Upper lobe of right lung (tissue), 1 donor: ENCODE measurements around the gene PCBP1. TPM values are rescaled to one million over a fixed set of nuclear protein-coding genes. Genes with fewer than 3 reads are reported as not detected.

Experiments used
- ATAC-seq: fragments of 200-7000 bp; cut with Tn5 transposase; one replicate; pipeline ENCODE4 v1.9.1; 2020; ENCODE audit warnings: mild to moderate bottlenecking, moderate library complexity
- DNase-seq: peaks from one replicate; pipeline ENCODE4 v3.0.0-alpha.2; 2020
- H3K27ac ChIP-seq: fragments of 200-600 bp; one replicate; pipeline ENCODE4 v1.8.0; 2022
- H3K27me3 ChIP-seq: fragments of 200-600 bp; one replicate; pipeline ENCODE4 v1.8.0; 2022; ENCODE audit warnings: mild to moderate bottlenecking
- H3K36me3 ChIP-seq: fragments of 200-600 bp; one replicate; pipeline ENCODE4 v1.8.0; 2022
- H3K4me1 ChIP-seq: fragments of 200-600 bp; one replicate; pipeline ENCODE4 v1.8.0; 2022
- H3K4me3 ChIP-seq: fragments of 200-600 bp; one replicate; pipeline ENCODE4 v1.8.0; 2022; ENCODE audit warnings: mild to moderate bottlenecking
- H3K9me3 ChIP-seq: fragments of 200-600 bp; one replicate; pipeline ENCODE4 v1.8.0; 2022
- intact Hi-C: fragments of 100-400 bp; cut with DNase I; formaldehyde crosslinking; loops from one replicate; pipeline ENCODE4 v1.11.0; 2022
- total RNA-seq: library from RNA; stranded (reverse); fragmentation: NEBNext Ultra II Directional; extraction: Animal tissue kit (Norgen Biotek cat#: 25700); gene quantifications from one replicate; pipeline ENCODE4 v1.2.1, GENCODE V29; 2021
- TF ChIP-seq, protein P1 (sequence below): fragments of 200-600 bp; IDR thresholded peaks from one replicate; pipeline ENCODE4 v1.8.0; 2022; ENCODE audit warnings: antibody characterized with exemption
- donor health status: DM: no; HTN: yes; CAD: no; lungs with severe emphysema.

Gene PCBP1
- total RNA-seq, 1 donor from 2014 or later = 337 TPM

DNA sequence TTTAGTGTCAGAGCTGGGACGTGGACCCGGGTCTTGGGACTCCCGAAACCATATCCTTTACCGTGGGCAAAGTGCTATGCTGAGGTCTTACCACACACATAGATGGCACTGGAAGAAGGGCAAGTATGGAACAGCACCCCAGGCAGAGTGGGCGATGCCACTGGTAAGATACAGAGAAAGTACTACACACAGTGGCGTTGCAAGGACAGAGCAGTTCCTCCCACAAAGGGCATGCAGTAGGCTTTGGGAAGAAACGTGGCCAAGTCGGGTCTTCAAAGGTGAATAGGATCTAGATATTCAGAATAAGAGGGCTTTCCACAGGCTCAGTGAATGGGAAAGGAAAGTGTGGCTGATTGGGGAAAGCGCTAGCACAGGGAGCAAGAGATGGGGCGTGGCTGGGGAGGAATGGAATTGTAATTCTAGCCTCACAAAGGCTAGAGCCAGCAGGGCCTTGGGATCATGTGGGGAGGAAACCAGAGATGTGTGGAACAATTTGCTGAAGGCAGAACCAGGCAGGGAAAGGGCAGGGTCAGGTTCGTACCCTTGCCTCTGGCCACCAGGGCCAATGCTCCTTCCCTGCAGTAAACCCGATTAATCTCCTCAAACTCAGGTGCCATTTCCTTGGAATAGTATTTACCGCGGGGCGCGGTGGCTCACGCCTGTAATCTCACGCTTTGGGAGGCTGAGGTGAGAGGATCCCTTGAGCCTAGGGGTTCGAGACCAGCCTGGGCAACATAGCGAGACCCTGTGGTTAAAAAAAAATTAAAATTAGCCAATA lies 36.0 kb downstream of the PCBP1 start:
- TF ChIP-seq, protein P1, sequence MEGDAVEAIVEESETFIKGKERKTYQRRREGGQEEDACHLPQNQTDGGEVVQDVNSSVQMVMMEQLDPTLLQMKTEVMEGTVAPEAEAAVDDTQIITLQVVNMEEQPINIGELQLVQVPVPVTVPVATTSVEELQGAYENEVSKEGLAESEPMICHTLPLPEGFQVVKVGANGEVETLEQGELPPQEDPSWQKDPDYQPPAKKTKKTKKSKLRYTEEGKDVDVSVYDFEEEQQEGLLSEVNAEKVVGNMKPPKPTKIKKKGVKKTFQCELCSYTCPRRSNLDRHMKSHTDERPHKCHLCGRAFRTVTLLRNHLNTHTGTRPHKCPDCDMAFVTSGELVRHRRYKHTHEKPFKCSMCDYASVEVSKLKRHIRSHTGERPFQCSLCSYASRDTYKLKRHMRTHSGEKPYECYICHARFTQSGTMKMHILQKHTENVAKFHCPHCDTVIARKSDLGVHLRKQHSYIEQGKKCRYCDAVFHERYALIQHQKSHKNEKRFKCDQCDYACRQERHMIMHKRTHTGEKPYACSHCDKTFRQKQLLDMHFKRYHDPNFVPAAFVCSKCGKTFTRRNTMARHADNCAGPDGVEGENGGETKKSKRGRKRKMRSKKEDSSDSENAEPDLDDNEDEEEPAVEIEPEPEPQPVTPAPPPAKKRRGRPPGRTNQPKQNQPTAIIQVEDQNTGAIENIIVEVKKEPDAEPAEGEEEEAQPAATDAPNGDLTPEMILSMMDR = no peak
- Histone ChIP-seq H3K4me1 (peaks cover 31% of the 10 kb centered on the region), H3K9me3 (no peaks in the 10 kb centered on the region), H3K27me3 (no peaks in the 10 kb centered on the region), H3K36me3 (no peaks in the 10 kb centered on the region), H3K4me3 (peak overlapping the region; percentile 66), H3K27ac (peak overlapping the region; percentile 100)
- intact Hi-C loops = no loop called here
- no peak for DNase-seq
- ATAC-seq = peak; percentile 23

DNA sequence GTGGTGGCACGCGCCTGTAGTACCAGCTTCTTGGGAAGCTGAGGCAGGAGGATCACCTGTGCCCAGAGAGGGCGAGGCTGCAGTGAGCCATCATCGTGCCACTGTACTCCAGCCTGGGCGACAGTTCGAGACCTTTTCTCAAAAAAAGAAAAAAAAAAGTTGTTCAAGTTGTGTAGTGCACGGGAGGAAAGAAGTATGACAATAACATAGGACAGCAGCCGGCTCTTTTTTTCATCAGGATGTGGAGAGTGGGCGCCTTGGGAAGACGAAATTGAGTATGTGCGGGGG lies 36.5 kb downstream of the PCBP1 start:
- Histone ChIP-seq H3K9me3 (no peaks in the 10 kb centered on the region), H3K27ac (peak overlapping the region; percentile 100), H3K36me3 (no peaks in the 10 kb centered on the region), H3K27me3 (no peaks in the 10 kb centered on the region), H3K4me1 (peaks cover 31% of the 10 kb centered on the region), H3K4me3 (peak overlapping the region; percentile 66)
- intact Hi-C loops = no loop called here
- DNase-seq (no peak), ATAC-seq (no peak)
- TF ChIP-seq, protein P1 = no peak

DNA sequence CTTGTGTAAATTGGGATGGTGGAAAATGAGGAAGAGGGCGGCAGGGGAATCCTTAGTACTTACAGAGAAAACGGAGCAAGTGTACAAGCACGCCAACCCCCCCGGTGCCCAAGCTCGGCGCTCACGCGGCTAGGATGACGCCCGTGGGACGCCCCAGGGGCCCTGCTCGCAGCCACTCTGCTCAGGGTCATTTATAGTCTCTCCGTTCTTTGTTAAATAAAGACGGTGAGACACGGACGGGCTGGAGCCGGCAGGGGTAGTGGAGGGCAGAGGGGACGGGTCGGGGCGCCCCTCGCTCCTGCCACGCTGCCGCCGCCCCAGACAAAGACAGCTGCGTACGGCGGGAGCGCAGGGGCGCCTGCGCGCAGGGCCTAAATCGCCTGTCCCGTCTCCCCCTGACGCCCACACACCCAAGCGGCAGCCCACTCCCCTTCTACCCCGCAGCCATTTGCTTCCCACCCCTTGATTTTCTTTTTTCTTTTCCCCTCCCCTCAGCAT lies 37.8 kb downstream of the PCBP1 start:
- intact Hi-C loops = no loop called here
- Histone ChIP-seq H3K4me3 (peak overlapping the region; percentile 66), H3K27ac (peak overlapping the region; percentile 100), H3K36me3 (no peaks in the 10 kb centered on the region), H3K27me3 (no peaks in the 10 kb centered on the region), H3K4me1 (peaks cover 31% of the 10 kb centered on the region), H3K9me3 (no peaks in the 10 kb centered on the region)
- TF ChIP-seq, protein P1 = no peak
- ATAC-seq (peak; percentile 74), DNase-seq (peak; percentile 88)

DNA sequence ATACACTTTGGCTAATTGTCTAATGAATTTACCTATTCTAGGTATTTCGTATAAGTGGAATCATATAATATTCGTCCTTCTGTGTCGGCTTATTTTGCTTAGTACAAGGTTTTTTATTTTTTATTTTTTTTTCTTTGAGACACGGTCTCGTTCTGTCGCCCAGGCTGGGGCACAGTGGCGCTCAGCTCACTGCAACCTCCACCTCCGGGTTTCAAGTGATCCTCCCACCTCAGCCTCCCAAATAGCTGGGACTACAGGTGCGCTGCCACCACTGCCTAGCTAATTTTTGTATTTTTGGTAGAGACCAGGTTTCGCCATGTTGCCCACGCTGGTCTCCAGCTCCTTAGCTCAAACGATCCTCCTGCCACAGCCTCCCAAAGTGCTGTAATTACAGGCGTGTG lies 38.2 kb downstream of the PCBP1 start:
- H3K4me3 ChIP-seq = peak overlapping the region; percentile 66
- intact Hi-C loops = no loop called here
- DNase-seq (no peak), ATAC-seq (no peak)
- peaks cover 31% of the 10 kb centered on the region for H3K4me1 ChIP-seq
- no peaks in the 10 kb centered on the region for H3K9me3 ChIP-seq
- no peaks in the 10 kb centered on the region for H3K36me3 ChIP-seq
- H3K27ac ChIP-seq = peak overlapping the region; percentile 100
- H3K27me3 ChIP-seq = no peaks in the 10 kb centered on the region
- TF ChIP-seq, protein P1 = no peak

DNA sequence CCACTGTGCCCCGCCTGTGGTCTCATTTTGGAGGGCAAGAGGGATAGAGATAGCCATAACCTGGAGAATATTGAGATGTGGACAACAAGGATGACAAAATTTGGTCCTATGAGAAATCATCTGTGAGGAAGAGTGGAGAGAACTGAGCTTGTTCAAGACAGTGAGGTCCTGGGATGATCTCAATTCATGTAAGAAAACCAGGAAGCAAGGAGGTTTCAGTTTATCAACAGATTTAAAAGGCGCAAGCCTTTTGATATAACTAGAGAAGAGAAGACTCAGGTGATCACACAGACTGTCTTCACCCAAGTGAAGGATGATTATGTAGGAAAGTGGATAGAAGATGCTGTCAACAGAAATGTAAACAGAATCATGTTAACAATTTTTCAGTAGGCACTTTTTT lies 39.1 kb downstream of the PCBP1 start:
- TF ChIP-seq, protein P1 = no peak
- Histone ChIP-seq H3K27me3 (no peaks in the 10 kb centered on the region), H3K27ac (no peak overlapping the region), H3K4me1 (peaks cover 37% of the 10 kb centered on the region), H3K36me3 (no peaks in the 10 kb centered on the region), H3K9me3 (no peaks in the 10 kb centered on the region), H3K4me3 (no peak overlapping the region)
- intact Hi-C loops = no loop called here
- no peak for ATAC-seq
- DNase-seq = no peak
